K562 (cell line): ENCODE results near the gene WDR45. TPM values are rescaled to one million over a fixed set of nuclear protein-coding genes. Genes with fewer than 3 reads are reported as not detected.

Experiments used
- ATAC-seq: fragments of 200-7000 bp; cut with Tn5 transposase; 3 replicates; pipeline ENCODE4 v1.9.1; 2020; ENCODE audit warnings: moderate library complexity
- BruUV-seq: library from RNA; stranded (reverse); fragments of 400-500 nt; replicated peaks from 2 replicates; lab custom pipeline; 2021; lab: Mats Ljungman, UMichigan
- CTCF ChIA-PET: fragments of 300-600 bp; formaldehyde crosslinking; extraction: SDS; loops from one replicate; lab custom pipeline; 2021; ENCODE audit warnings: low intra/inter-chr PET ratio; lab: Yijun Ruan, JAX
- POLR2A ChIA-PET: fragments of 300-600, 350-650 bp; sonication (Branson Sonifier 250); formaldehyde crosslinking; extraction: SDS; loops from one replicate; lab custom pipeline; 2021; ENCODE audit warnings: antibody characterized with exemption, inconsistent platforms; lab: Yijun Ruan, JAX
- DNase-seq, 4 experiments: peaks; one replicate each; pipeline versions ENCODE4 v3.0.0 to v3.0.0-alpha.2; 2011 to 2018; ENCODE audit warnings: low spot score in 3 of 4, mixed read lengths in 3 of 4; ENCODE audit errors: extremely low read depth in 1 of 4
- FAIRE-seq: peaks from 2 replicates; lab custom pipeline; 2011; peaks lifted over from hg19 to GRCh38; lab: Jason Lieb, UNC
- H2AFZ ChIP-seq: 2 replicates; pipeline ENCODE4 v1.6.0; 2011; ENCODE audit warnings: low read depth, low read length, control low read depth, inconsistent platforms
- H3K27ac ChIP-seq: fragments of 200-600 bp; 3 replicates; pipeline ENCODE4 v1.8.0; 2011; ENCODE audit warnings: low read depth, mild to moderate bottlenecking, control low read depth, inconsistent platforms, low read length, moderate library complexity, mixed read lengths; ENCODE audit errors: extremely low read depth
- H3K27me3 ChIP-seq, 2 experiments: fragments of 300-600 bp in 1 of 2; 2 replicates in 1 of 2; 3 replicates in 1 of 2; pipeline versions ENCODE4 v1.6.0 to v1.8.0; 2011; ENCODE audit warnings: inconsistent platforms in 2 of 2, low read length in 2 of 2, mild to moderate bottlenecking in 1 of 2, mixed read lengths in 1 of 2, moderate library complexity in 1 of 2; ENCODE audit not compliant: control insufficient read depth in 2 of 2, insufficient read depth in 2 of 2
- H3K36me3 ChIP-seq: fragments of 300-600 bp; 3 replicates; pipeline ENCODE4 v1.8.0; 2011; ENCODE audit warnings: mild to moderate bottlenecking, low read length, inconsistent platforms; ENCODE audit not compliant: control insufficient read depth, insufficient read depth
- H3K4me1 ChIP-seq, 2 experiments: fragments of 200-600 bp in 1 of 2; replicated peaks in 1 of 2; 2 replicates in 1 of 2; 3 replicates in 1 of 2; pipeline versions ENCODE4 v1.5.1 to v1.8.0; 2011; ENCODE audit warnings: inconsistent platforms in 2 of 2, low read length in 2 of 2, mild to moderate bottlenecking in 1 of 2, mixed read lengths in 1 of 2, moderate library complexity in 1 of 2; ENCODE audit not compliant: control insufficient read depth in 2 of 2, insufficient read depth in 2 of 2
- H3K4me2 ChIP-seq: 2 replicates; pipeline ENCODE4 v1.6.1; 2011; ENCODE audit warnings: low read length, control low read depth, inconsistent platforms, mixed read lengths; ENCODE audit not compliant: insufficient read depth
- H3K4me3 ChIP-seq: fragments of 200-600 bp; sonication (generic), shearing (Covaris generic); 2 replicates; pipeline ENCODE4 v1.5.1; 2016; ENCODE audit warnings: control low read depth, inconsistent platforms
- H3K79me2 ChIP-seq: fragments of 200-600 bp; 3 replicates; pipeline ENCODE4 v1.8.0; 2011; ENCODE audit warnings: low read length, inconsistent platforms; ENCODE audit not compliant: control insufficient read depth, insufficient read depth
- H3K9ac ChIP-seq, 2 experiments: 2 replicates each; pipeline versions ENCODE4 v1.6.0 to v1.6.1; 2011; ENCODE audit warnings: low read depth in 2 of 2, low read length in 2 of 2, control low read depth in 1 of 2, inconsistent platforms in 1 of 2, mild to moderate bottlenecking in 1 of 2, mixed read lengths in 1 of 2; ENCODE audit not compliant: insufficient read depth in 1 of 2
- H3K9me1 ChIP-seq: one replicate; pipeline ENCODE4 v1.6.0; 2011; ENCODE audit warnings: inconsistent platforms, mild to moderate bottlenecking, low read length, moderate library complexity; ENCODE audit not compliant: control insufficient read depth, insufficient read depth
- H3K9me3 ChIP-seq: replicated peaks from 2 replicates; pipeline ENCODE4 v1.5.1; 2011; ENCODE audit warnings: low read depth, low read length, inconsistent platforms; ENCODE audit not compliant: control insufficient read depth, insufficient read depth
- H4K20me1 ChIP-seq: replicated peaks from 2 replicates; pipeline ENCODE4 v1.6.1; 2011; ENCODE audit warnings: low read length, inconsistent platforms, mixed read lengths; ENCODE audit not compliant: control insufficient read depth, insufficient read depth
- ELK1 ChIP-seq: sonication (generic); formaldehyde crosslinking; IDR thresholded peaks from 2 replicates; pipeline ENCODE4 v1.8.1; 2022; ENCODE audit warnings: missing genetic modification reagents
- HLTF ChIP-seq: fragments of 450-650 bp; IDR thresholded peaks from 2 replicates; pipeline ENCODE4 v1.6.1; 2016
- MECOM ChIP-seq: fragments of 250-450 bp; sonication (Bioruptor Pico); IDR thresholded peaks from 2 replicates; pipeline ENCODE4 v1.8.0; 2022; ENCODE audit warnings: inconsistent platforms
- NCOA6 ChIP-seq: fragments of 450-650 bp; IDR thresholded peaks from 2 replicates; pipeline ENCODE4 v1.6.1; 2017; ENCODE audit warnings: mild to moderate bottlenecking
- NUFIP1 ChIP-seq: fragments of 450-650 bp; IDR thresholded peaks from 2 replicates; pipeline ENCODE4 v1.6.1; 2018; ENCODE audit not compliant: partially characterized antibody
- WHSC1 ChIP-seq: IDR thresholded peaks from one replicate; pipeline ENCODE4 v1.6.1; 2012; ENCODE audit warnings: low read length, control low read depth, inconsistent platforms
- YBX1 ChIP-seq: fragments of 450-650 bp; IDR thresholded peaks from 2 replicates; pipeline ENCODE4 v1.7.1; 2016; ENCODE audit warnings: mild to moderate bottlenecking
- ZNF12 ChIP-seq: sonication (generic); formaldehyde crosslinking; IDR thresholded peaks from 2 replicates; pipeline ENCODE4 v1.4.0; 2020; ENCODE audit warnings: mild to moderate bottlenecking, missing genetic modification reagents
- ZNF143 ChIP-seq: sonication (generic); formaldehyde crosslinking; IDR thresholded peaks from 2 replicates; pipeline ENCODE4 v1.9.0; 2022; ENCODE audit warnings: mild to moderate bottlenecking, missing genetic modification reagents
- ZNF589 ChIP-seq: fragments of 200-800 bp; sonication (Bioruptor generic); IDR thresholded peaks from 2 replicates; pipeline ENCODE4 v1.6.1; 2016; ENCODE audit warnings: low read depth, missing genetic modification characterization, missing compliant biosample characterization
- ZZZ3 ChIP-seq: fragments of 450-650 bp; IDR thresholded peaks from 2 replicates; pipeline ENCODE4 v1.6.1; 2016; ENCODE audit warnings: antibody characterized with exemption, mild to moderate bottlenecking, moderate library complexity
- WGBS: fragments of 100-300 bp; shearing (Covaris generic); methylation state at CpG from one replicate; pipeline ENCODE4 v1.1.6; 2016; ENCODE audit warnings: low coverage, mixed read lengths; ENCODE audit not compliant: insufficient coverage; ENCODE audit errors: missing lambda C conversion rate; 5-methylcytosine and 5-hydroxymethylcytosine counted together
- in situ Hi-C: fragments of 300-500 bp; cut with MboI; formaldehyde crosslinking; loops from 4 replicates; pipeline ENCODE4 v1.15.0; 2018; ENCODE audit warnings: inconsistent platforms, mixed read lengths
- intact Hi-C: fragments of 100-400 bp; cut with micrococcal nuclease; formaldehyde crosslinking; loops from 2 replicates; pipeline ENCODE4 v1.14.2; 2022
- polyA plus RNA-seq, 8 experiments: library from polyadenylated mRNA; depleted of rRNA in 4 of 8; stranded (reverse) in 5 of 8; unstranded in 3 of 8; fragments of >200 nt; fragmentation: Nextera tagmentation in 2 of 8; fragmentation: Illumina TruSeq in 1 of 8; extraction: Ambion mirVana in 2 of 8; extraction: Trizol in 1 of 8; gene quantifications; 2 replicates each; pipeline versions ENCODE4 v1.2.1 to v1.2.3, GENCODE V29; 2011 to 2014; ENCODE audit warnings: inconsistent platforms in 1 of 8, missing spikeins in 1 of 8
- total RNA-seq, 7 experiments: library from RNA; depleted of rRNA in 6 of 7; stranded (reverse); fragments of >200 nt in 6 of 7; fragmentation: Illumina TruSeq in 2 of 7; extraction: Trizol in 2 of 7; gene quantifications; 2 replicates each; pipeline versions ENCODE4 v1.2.1 to v1.2.3, GENCODE V29; 2011 to 2021; ENCODE audit warnings: low replicate concordance in 1 of 7
- TF ChIP-seq, protein P1 (sequence below): fragments of 250-450 bp; sonication (Bioruptor Pico); IDR thresholded peaks from 2 replicates; pipeline ENCODE4 v1.8.0; 2021; ENCODE audit warnings: mild to moderate bottlenecking, moderate library complexity
- TF ChIP-seq, protein P2 (sequence below): sonication (generic); formaldehyde crosslinking; IDR thresholded peaks from 2 replicates; pipeline ENCODE4 v1.8.1; 2023; ENCODE audit warnings: mild to moderate bottlenecking, missing genetic modification reagents
- TF ChIP-seq, protein P3 (sequence below), 2 experiments: fragments of 450-650 bp in 1 of 2; sonication (generic) in 1 of 2; formaldehyde crosslinking; conservative IDR thresholded peaks; 2 replicates each; pipeline versions ENCODE4 v1.4.0 to v1.8.1; 2020 to 2022; ENCODE audit warnings: mild to moderate bottlenecking in 1 of 2, missing genetic modification reagents in 1 of 2
- TF ChIP-seq, protein P4 (sequence below): fragments of 250-450 bp; sonication (Bioruptor Pico); IDR thresholded peaks from 2 replicates; pipeline ENCODE4 v1.5.0; 2021

WDR45 gene
- total and polyA plus RNA-seq, 9 of the 15 experiments (the other 6 are each of a cell fraction or from before 2014, with no cell fraction given) = 19.4 to 136 (median 59.7) TPM

- TF ChIP-seq, protein P1, sequence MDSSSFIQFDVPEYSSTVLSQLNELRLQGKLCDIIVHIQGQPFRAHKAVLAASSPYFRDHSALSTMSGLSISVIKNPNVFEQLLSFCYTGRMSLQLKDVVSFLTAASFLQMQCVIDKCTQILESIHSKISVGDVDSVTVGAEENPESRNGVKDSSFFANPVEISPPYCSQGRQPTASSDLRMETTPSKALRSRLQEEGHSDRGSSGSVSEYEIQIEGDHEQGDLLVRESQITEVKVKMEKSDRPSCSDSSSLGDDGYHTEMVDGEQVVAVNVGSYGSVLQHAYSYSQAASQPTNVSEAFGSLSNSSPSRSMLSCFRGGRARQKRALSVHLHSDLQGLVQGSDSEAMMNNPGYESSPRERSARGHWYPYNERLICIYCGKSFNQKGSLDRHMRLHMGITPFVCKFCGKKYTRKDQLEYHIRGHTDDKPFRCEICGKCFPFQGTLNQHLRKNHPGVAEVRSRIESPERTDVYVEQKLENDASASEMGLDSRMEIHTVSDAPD (CRISPR knock-in tag) = no peak
- TF ChIP-seq YBX1 (no peak), HLTF (no peak)
These were observed 15.4 kb downstream of the WDR45 start (continued) for GRCh38 chrX:49064303-49064702.

DNA sequence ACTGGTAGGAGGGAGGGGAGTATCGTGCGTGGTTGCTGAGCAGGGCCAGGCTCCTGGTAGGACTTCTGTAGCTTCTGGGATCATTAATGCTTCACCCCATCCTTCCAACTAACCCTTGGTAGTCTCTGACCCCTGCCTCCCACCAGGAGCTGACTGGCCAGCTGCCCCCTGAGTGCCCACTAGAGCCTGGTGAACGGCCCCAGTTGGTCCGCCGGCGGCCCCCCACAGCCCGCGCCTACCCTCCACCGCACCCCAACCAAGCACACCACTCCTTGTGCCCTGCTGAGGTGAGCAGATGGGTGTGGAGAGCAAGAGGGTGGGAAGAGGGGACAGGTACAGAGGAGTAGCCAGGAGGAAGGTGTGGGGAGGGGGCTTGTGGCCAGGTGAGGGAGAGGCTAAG is 16.0 kb downstream of the WDR45 start:
- Histone ChIP-seq H3K36me3 (no peaks in the 10 kb centered on the region), H2AFZ (no peak overlapping the region), H3K4me1 (peaks cover 0 to 31% of the 10 kb centered on the region in 2 experiments; a peak in 4 of 5 replicates), H3K4me3 (no peak overlapping the region), H3K27ac (no peak overlapping the region), H3K9me1 (no peaks in the 10 kb centered on the region), H3K4me2 (no peak overlapping the region), H3K79me2 (no peaks in the 10 kb centered on the region), H3K9ac (no peak overlapping the region), H4K20me1 (no peaks in the 10 kb centered on the region), H3K9me3 (no peaks in the 10 kb centered on the region), H3K27me3 (no peaks in the 10 kb centered on the region)
- CTCF ChIA-PET = interaction anchor here (0.7 kb wide), 1 partner anchor 96 kb away, joined by 3 read pairs; no protein-coding TSS in a partner anchor
- in situ Hi-C loops = no loop called here
- 76% methylated on average over 4 of the region's 9 CpGs for WGBS
- no peak for ATAC-seq
- POLR2A ChIA-PET = interaction anchor here (1.0 kb wide), 1 partner anchor 16 kb away, joined by 3 read pairs; no protein-coding TSS in a partner anchor
- no TSS peak for BruUV-seq
- DNase-seq = no peak
- intact Hi-C loops = no loop called here
- no peak for FAIRE-seq
- TF ChIP-seq, protein P2, sequence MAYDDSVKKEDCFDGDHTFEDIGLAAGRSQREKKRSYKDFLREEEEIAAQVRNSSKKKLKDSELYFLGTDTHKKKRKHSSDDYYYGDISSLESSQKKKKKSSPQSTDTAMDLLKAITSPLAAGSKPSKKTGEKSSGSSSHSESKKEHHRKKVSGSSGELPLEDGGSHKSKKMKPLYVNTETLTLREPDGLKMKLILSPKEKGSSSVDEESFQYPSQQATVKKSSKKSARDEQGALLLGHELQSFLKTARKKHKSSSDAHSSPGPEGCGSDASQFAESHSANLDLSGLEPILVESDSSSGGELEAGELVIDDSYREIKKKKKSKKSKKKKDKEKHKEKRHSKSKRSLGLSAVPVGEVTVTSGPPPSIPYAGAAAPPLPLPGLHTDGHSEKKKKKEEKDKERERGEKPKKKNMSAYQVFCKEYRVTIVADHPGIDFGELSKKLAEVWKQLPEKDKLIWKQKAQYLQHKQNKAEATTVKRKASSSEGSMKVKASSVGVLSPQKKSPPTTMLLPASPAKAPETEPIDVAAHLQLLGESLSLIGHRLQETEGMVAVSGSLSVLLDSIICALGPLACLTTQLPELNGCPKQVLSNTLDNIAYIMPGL (CRISPR knock-in tag) = no peak
- no peak for TF ChIP-seq ZNF12 (CRISPR knock-in tag)
- no peak for TF ChIP-seq ELK1
- TF ChIP-seq MECOM (CRISPR knock-in tag) = no peak
- TF ChIP-seq, protein P3, sequence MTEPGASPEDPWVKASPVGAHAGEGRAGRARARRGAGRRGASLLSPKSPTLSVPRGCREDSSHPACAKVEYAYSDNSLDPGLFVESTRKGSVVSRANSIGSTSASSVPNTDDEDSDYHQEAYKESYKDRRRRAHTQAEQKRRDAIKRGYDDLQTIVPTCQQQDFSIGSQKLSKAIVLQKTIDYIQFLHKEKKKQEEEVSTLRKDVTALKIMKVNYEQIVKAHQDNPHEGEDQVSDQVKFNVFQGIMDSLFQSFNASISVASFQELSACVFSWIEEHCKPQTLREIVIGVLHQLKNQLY (CRISPR knock-in tag; conservative IDR thresholded peaks at IDR 0.05) = no peak
- TF ChIP-seq NCOA6 = no peak
- TF ChIP-seq, protein P4, sequence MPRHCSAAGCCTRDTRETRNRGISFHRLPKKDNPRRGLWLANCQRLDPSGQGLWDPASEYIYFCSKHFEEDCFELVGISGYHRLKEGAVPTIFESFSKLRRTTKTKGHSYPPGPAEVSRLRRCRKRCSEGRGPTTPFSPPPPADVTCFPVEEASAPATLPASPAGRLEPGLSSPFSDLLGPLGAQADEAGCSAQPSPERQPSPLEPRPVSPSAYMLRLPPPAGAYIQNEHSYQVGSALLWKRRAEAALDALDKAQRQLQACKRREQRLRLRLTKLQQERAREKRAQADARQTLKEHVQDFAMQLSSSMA (CRISPR knock-in tag) = no peak
- TF ChIP-seq ZNF143 = no peak
- TF ChIP-seq ZNF589 (CRISPR knock-in tag) = no peak
- TF ChIP-seq WHSC1 = no peak
- TF ChIP-seq NUFIP1 = no peak
- TF ChIP-seq ZZZ3 = no peak
